HL-60 (cell line): ENCODE measurements around the gene MYO16.

Experiments
- POLR2AphosphoS5 ChIP-seq: IDR thresholded peaks from 2 replicates; pipeline ENCODE4 v1.6.1; 2012; ENCODE audit warnings: low read depth
- TF ChIP-seq, protein P1 (sequence below): IDR thresholded peaks from one replicate; pipeline ENCODE4 v1.5.1; 2011; ENCODE audit warnings: low read length, control low read depth, inconsistent platforms; ENCODE audit not compliant: insufficient read depth

DNA sequence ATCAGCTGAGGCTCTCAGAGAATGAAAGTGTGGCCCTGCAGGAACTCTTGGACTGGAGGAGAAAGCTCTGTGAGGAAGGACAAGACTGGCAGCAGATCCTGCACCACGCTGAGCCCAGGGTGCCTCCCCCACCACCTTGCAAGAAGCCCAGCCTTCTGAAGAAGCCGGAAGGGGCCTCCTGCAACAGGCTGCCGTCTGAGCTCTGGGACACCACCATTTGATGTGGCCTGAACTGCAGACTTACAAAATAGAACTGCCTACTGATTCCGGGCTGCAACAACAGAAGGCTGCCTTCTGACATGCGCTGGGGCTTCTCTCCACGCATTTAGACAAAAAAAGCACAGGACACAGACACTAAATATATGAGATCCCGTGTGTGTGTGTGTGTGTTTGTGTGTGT lies 577.2 kb downstream of the MYO16 start:
- TF ChIP-seq, protein P1, sequence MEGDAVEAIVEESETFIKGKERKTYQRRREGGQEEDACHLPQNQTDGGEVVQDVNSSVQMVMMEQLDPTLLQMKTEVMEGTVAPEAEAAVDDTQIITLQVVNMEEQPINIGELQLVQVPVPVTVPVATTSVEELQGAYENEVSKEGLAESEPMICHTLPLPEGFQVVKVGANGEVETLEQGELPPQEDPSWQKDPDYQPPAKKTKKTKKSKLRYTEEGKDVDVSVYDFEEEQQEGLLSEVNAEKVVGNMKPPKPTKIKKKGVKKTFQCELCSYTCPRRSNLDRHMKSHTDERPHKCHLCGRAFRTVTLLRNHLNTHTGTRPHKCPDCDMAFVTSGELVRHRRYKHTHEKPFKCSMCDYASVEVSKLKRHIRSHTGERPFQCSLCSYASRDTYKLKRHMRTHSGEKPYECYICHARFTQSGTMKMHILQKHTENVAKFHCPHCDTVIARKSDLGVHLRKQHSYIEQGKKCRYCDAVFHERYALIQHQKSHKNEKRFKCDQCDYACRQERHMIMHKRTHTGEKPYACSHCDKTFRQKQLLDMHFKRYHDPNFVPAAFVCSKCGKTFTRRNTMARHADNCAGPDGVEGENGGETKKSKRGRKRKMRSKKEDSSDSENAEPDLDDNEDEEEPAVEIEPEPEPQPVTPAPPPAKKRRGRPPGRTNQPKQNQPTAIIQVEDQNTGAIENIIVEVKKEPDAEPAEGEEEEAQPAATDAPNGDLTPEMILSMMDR: no peak
- TF ChIP-seq POLR2AphosphoS5: no peak
